Fibroblast of lung (primary cell): ENCODE results near the gene ANO1. TPM values are rescaled to one million over a fixed set of nuclear protein-coding genes. Genes with fewer than 3 reads are reported as not detected.

Experiments
- DNase-seq, 2 donors: peaks; one replicate each; pipeline versions ENCODE4 v3.0.0 to v3.0.0-alpha.2; 2010; ENCODE audit warnings: low read depth in 2 of 2
- H2AFZ ChIP-seq: 2 replicates; pipeline ENCODE4 v1.5.1; 2012; ENCODE audit warnings: low read length, control low read depth, inconsistent platforms
- H3K27ac ChIP-seq: 2 replicates; pipeline ENCODE4 v1.5.1; 2011; ENCODE audit warnings: low read length, control low read depth; ENCODE audit not compliant: insufficient read depth
- H3K27me3 ChIP-seq: 2 replicates; pipeline ENCODE4 v1.5.1; 2011; ENCODE audit warnings: mild to moderate bottlenecking, low read length; ENCODE audit not compliant: control insufficient read depth, insufficient read depth
- H3K36me3 ChIP-seq: 2 replicates; pipeline ENCODE4 v1.5.1; 2011; ENCODE audit warnings: low read length; ENCODE audit not compliant: control insufficient read depth, insufficient read depth
- H3K4me1 ChIP-seq: 2 replicates; pipeline ENCODE4 v1.5.1; 2011; ENCODE audit warnings: low read length; ENCODE audit not compliant: control insufficient read depth, insufficient read depth; ENCODE audit errors: extremely low read depth
- H3K4me2 ChIP-seq: 2 replicates; pipeline ENCODE4 v1.5.1; 2011; ENCODE audit warnings: low read length, control low read depth; ENCODE audit not compliant: insufficient read depth; ENCODE audit errors: extremely low read depth
- H3K4me3 ChIP-seq, 4 experiments: fragments of 200-600 bp in 1 of 4; sonication (generic) in 1 of 4; replicated peaks in 1 of 4; 2 replicates each; pipeline ENCODE4 v1.5.1; 2011 to 2016; ENCODE audit warnings: low read length in 4 of 4, low read depth in 3 of 4, mild to moderate bottlenecking in 3 of 4, control low read depth in 2 of 4, inconsistent platforms in 1 of 4, mixed read lengths in 1 of 4; ENCODE audit not compliant: insufficient read depth in 1 of 4; ENCODE audit errors: control extremely low read depth in 1 of 4
- H3K79me2 ChIP-seq: 2 replicates; pipeline ENCODE4 v1.5.1; 2012; ENCODE audit warnings: mild to moderate bottlenecking, low read length, inconsistent platforms; ENCODE audit not compliant: control insufficient read depth, insufficient read depth
- H3K9ac ChIP-seq: 2 replicates; pipeline ENCODE4 v1.5.1; 2011; ENCODE audit warnings: mild to moderate bottlenecking, low read length, control low read depth; ENCODE audit not compliant: insufficient read depth
- H3K9me3 ChIP-seq: 2 replicates; pipeline ENCODE4 v1.5.1; 2012; ENCODE audit warnings: low read depth, low read length; ENCODE audit not compliant: control insufficient read depth, insufficient read depth
- H4K20me1 ChIP-seq: 2 replicates; pipeline ENCODE4 v1.5.1; 2011; ENCODE audit warnings: low read length; ENCODE audit not compliant: control insufficient read depth, insufficient read depth; ENCODE audit errors: extremely low read depth
- CTCF ChIP-seq, 2 donors: IDR thresholded peaks in 1 of 2; conservative IDR thresholded peaks in 1 of 2; 1 replicate in 1 of 2; 2 replicates in 1 of 2; pipeline ENCODE4 v1.5.1; 2011 to 2012; ENCODE audit warnings: low read length in 2 of 2, control low read depth in 1 of 2, inconsistent platforms in 1 of 2, low read depth in 1 of 2, mild to moderate bottlenecking in 1 of 2
- EZH2 ChIP-seq: IDR thresholded peaks from 2 replicates; pipeline ENCODE4 v1.5.1; 2012; ENCODE audit warnings: low read length, control low read depth, mild to moderate bottlenecking; ENCODE audit errors: missing control alignments
- polyA plus RNA-seq, 2 donors: library from polyadenylated mRNA; depleted of rRNA in 1 of 2; stranded (reverse) in 1 of 2; unstranded in 1 of 2; fragments of >200 nt; gene quantifications; 2 replicates each; pipeline ENCODE4 v1.2.1, GENCODE V29; 2011 to 2012; ENCODE audit warnings: missing spikeins in 1 of 2
- total RNA-seq: library from RNA; depleted of rRNA; stranded (reverse); fragments of >200 nt; gene quantifications from 2 replicates; pipeline ENCODE4 v1.2.1, GENCODE V29; 2014

Gene ANO1
- total and polyA plus RNA-seq, 2 donors (not counting 1 experiment from before 2014, with no cell fraction given): 0.99 to 4.1 TPM

GRCh38 chr11:70174547-70175235 is 96.6 kb downstream of the ANO1 start:
- Histone ChIP-seq H3K27me3 (no peaks in the 10 kb centered on the region), H3K4me3 (no peak overlapping the region), H3K9me3 (no peaks in the 10 kb centered on the region), H3K27ac (no peak overlapping the region), H3K36me3 (no peaks in the 10 kb centered on the region), H3K9ac (no peak overlapping the region), H3K4me2 (no peak overlapping the region), H4K20me1 (no peaks in the 10 kb centered on the region), H3K4me1 (no peaks in the 10 kb centered on the region), H2AFZ (no peak overlapping the region), H3K79me2 (no peaks in the 10 kb centered on the region)
- TF ChIP-seq CTCF (conservative IDR thresholded peaks at IDR 0.05 in 1 of 2, IDR thresholded peaks at IDR 0.05 in 1 of 2; ENCODE audit: low read depth in 1 of 2, low read length in 2 of 2) (no peak), EZH2 (no peak)
- no peak for DNase-seq

- no peaks in the 10 kb centered on the region for H3K9me3 ChIP-seq
- no peak overlapping the region for H3K4me2 ChIP-seq
- H3K27me3 ChIP-seq: no peaks in the 10 kb centered on the region
- no peak overlapping the region for H3K9ac ChIP-seq
- no peaks in the 10 kb centered on the region for H3K79me2 ChIP-seq
- no peak overlapping the region for H3K4me3 ChIP-seq
- DNase-seq: no peak
- H4K20me1 ChIP-seq: no peaks in the 10 kb centered on the region
- no peaks in the 10 kb centered on the region for H3K4me1 ChIP-seq
- TF ChIP-seq EZH2: no peak
- no peak for TF ChIP-seq CTCF (conservative IDR thresholded peaks at IDR 0.05 in 1 of 2, IDR thresholded peaks at IDR 0.05 in 1 of 2; ENCODE audit: low read depth in 1 of 2, low read length in 2 of 2)
- H3K27ac ChIP-seq: no peak overlapping the region
- no peak overlapping the region for H2AFZ ChIP-seq
- no peaks in the 10 kb centered on the region for H3K36me3 ChIP-seq
Measured at GRCh38 chr11:70175236-70175698, 97.2 kb downstream of the ANO1 start.

- Histone ChIP-seq H3K36me3 (no peaks in the 10 kb centered on the region), H3K9me3 (no peaks in the 10 kb centered on the region), H3K4me2 (no peak overlapping the region), H2AFZ (no peak overlapping the region), H3K27ac (no peak overlapping the region), H3K27me3 (no peaks in the 10 kb centered on the region), H3K9ac (no peak overlapping the region), H4K20me1 (no peaks in the 10 kb centered on the region), H3K4me3 (no peak overlapping the region), H3K79me2 (no peaks in the 10 kb centered on the region), H3K4me1 (no peaks in the 10 kb centered on the region)
- no peak for DNase-seq
- TF ChIP-seq CTCF (conservative IDR thresholded peaks at IDR 0.05 in 1 of 2, IDR thresholded peaks at IDR 0.05 in 1 of 2; ENCODE audit: low read depth in 1 of 2, low read length in 2 of 2) (peak; percentile 17 to 54), EZH2 (no peak)
Measured at GRCh38 chr11:70176940-70177689, 99.0 kb downstream of the ANO1 start.
